Panc1 (cell line): ENCODE results near the gene BTBD9.

ENCODE experiments used
- CTCF ChIP-seq: fragments of 450-650 bp; IDR thresholded peaks from 2 replicates; pipeline ENCODE4 v1.5.1; 2017; ENCODE audit warnings: mild to moderate bottlenecking
- POLR2AphosphoS5 ChIP-seq: IDR thresholded peaks from 2 replicates; pipeline ENCODE4 v1.6.1; 2012; ENCODE audit warnings: mild to moderate bottlenecking, low read depth, low read length, moderate library complexity

- TF ChIP-seq CTCF (no peak), POLR2AphosphoS5 (no peak)
Observed at GRCh38 chr6:38429546-38429945, 210.2 kb downstream of the BTBD9 start.
